Erythroblast (primary cell): ENCODE data around the gene P2RY14.
"Not testable (repeated sequence)": the region's sequence is repeated elsewhere in the genome, so short reads cannot be mapped to it uniquely, and the experiment has no call there.

Source experiments
- GATA1 ChIP-seq: IDR thresholded peaks from 2 replicates; pipeline ENCODE4 v1.6.1; 2011; ENCODE audit warnings: low read depth, mild to moderate bottlenecking, control low read depth, low read length, moderate library complexity
- POLR2A ChIP-seq: IDR thresholded peaks from 2 replicates; pipeline ENCODE4 v1.6.1; 2011; ENCODE audit warnings: mild to moderate bottlenecking, low read length

DNA sequence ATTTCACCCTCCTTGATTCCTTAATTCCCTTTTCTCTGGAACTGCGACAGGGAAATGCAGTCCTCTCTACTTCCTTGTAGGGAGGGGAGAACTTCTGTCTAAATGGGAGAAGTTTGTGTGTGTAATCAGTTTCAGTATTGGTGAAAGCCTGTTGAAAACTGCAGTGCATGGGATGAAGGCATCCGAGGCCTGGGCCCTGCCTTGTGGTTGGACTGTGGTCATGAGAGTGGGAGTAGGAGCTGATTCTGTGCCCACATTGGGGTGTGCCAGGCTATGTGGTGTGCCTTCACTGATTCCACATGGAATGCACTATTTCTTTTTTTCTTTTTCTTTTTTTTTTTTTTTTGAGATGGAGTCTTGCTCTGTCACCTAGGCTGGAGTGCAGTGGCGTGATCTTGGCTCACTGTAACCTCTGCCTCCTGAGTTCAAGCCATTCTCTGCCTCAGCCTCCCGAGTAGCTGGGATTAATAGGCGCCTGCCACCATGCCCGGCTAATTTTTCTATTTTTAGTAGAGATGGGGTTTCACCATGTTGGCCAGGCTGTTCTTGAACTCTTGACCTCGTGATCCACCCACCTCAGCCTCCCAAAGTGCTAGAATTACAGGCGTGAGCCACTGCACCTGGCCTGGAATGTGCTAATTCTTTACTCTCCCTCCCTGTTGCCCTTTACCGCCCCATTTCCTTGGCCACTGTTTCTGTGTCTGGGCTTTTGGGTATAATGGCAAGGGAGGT is 108.2 kb downstream of the P2RY14 start:
- TF ChIP-seq POLR2A, GATA1: not testable (repeated sequence)
